HG02884 (cell line): ENCODE data around the gene TMEM63B.
"Not testable (repeated sequence)": the region's sequence is repeated elsewhere in the genome, so short reads cannot be mapped to it uniquely, and the experiment has no call there.

Source experiments
- ATAC-seq: cut with Tn5 transposase; IDR thresholded peaks from one replicate; pipeline ENCODE4 v1.9.1; 2021; ENCODE audit warnings: mild to moderate bottlenecking, moderate library complexity; ENCODE audit not compliant: unreplicated experiment

Gene TMEM63B

GRCh38 chr6:44189257-44189656, 61.9 kb downstream of the TMEM63B start:
- ATAC-seq, result no peak

DNA sequence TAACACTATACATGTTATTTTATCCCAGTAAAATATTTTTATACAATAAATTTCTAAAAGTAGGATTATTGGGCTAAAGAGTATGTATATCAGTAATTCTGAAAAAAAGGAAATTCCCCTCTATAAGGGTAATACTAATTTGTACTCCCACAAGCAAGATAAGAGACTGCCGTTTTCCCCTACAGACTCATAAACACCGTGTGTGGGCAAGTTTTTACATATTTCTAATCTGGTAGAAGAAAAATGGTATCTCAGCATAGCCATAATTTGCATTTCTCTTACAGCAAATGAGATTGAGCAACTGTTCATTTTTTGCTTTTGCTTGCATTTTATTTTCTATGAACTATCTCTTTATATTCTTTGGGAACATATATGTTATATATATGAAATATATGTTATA, 63.4 kb downstream of the TMEM63B start:
- ATAC-seq, result peak; percentile 72

DNA sequence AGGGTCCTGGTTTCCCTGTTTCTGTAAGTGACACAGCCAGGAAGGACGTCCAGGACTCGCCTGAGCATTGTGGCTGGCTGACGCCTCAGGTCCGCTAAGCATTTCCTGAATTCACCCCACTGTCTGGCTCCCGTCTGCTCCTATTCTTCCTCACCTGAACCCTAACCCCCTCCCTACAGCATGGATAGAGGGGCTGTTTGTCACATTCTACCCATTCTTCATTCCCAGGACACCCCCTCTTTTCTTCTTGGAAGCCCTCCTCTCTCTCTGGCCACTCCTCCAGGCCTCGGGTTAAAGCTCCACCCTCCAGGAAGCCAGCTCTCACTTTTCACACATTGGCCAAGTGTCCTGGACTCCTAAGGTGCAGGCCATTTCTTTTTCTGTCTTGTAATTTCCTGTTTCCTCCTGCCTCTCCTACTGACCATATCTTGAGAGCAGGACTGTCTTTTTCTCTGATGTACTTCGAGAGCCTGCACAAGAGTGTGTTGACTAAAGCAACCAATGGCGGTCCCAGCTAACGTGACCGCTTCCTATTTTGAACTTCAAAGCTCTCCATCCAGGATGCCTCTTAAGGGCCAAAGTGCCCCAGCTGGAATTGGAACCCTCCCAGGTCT, 65.2 kb downstream of the TMEM63B start:
- no peak for ATAC-seq

DNA sequence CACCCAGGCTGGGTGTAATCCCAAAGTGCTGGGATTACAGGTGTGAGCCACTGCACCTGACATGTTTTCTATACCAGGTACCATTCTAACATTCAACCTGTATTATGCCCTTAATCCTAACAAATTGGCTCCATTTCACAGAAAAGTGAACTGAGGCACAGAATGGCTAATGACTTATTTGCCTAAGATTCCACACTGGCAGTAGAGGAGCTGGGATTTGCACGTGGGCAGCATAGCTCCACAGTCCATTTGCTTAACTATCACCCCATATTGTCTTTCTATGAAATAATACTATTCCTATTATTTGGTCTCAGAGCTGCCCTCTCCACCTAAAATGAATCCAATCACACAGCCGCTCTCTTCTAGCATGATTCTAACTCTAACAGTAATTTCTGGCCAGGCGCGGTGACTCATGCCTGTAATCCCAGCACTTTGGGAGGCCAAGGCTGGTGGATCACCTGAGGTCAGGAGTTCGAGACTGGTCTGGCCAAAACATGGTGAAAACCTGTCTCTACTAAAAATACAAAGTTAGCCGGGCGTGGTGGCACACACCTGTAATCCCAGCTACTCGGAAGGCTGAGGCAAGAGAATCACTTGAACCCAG, 66.1 kb downstream of the TMEM63B start:
- no peak for ATAC-seq

DNA sequence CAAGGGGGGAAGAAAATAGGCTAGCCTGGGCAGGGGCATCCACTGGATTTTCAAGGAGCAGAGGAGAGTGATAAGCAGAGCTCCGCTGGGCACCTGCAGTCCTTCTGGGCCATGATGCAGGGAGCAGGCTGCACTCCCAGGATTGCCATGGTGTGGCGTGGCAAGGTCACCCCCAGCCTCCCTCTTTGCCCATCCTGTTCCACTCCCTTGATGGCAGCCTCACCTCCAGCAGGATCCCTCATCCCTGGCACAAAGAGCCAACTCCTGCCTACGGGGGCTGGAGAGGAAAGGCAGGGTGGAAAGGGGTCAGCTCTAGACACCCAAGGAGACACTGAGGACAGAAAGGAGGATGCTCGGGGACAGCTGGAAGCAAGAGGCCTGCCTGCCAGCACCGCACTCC, 67.0 kb downstream of the TMEM63B start:
- ATAC-seq, result no peak

GRCh38 chr6:44196351-44196750, 69.0 kb downstream of the TMEM63B start:
- ATAC-seq, result not testable (repeated sequence)

GRCh38 chr6:44198684-44199083, 71.3 kb downstream of the TMEM63B start:
- no peak for ATAC-seq

GRCh38 chr6:44199883-44200282, 72.5 kb downstream of the TMEM63B start:
- ATAC-seq, result no peak

DNA sequence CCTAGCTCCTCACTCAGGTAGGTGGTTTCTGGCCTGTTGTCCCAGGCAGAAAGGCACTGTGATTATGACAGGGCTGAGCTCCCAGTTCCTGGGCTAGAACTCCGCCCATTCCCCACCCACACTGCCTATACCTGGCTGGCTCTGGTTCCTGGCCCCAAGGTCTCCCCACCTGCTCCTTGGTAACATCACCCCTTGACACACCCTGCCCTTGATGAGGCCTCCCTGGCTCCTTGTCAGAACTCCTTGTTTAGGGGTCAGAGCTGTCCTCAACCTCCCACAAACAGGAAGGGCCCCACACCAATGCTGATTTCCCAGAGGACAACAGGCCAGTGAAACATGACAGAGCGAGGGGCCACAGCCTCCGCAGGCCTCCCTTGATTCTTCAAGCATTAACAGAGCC, 73.8 kb downstream of the TMEM63B start:
- no peak for ATAC-seq

DNA sequence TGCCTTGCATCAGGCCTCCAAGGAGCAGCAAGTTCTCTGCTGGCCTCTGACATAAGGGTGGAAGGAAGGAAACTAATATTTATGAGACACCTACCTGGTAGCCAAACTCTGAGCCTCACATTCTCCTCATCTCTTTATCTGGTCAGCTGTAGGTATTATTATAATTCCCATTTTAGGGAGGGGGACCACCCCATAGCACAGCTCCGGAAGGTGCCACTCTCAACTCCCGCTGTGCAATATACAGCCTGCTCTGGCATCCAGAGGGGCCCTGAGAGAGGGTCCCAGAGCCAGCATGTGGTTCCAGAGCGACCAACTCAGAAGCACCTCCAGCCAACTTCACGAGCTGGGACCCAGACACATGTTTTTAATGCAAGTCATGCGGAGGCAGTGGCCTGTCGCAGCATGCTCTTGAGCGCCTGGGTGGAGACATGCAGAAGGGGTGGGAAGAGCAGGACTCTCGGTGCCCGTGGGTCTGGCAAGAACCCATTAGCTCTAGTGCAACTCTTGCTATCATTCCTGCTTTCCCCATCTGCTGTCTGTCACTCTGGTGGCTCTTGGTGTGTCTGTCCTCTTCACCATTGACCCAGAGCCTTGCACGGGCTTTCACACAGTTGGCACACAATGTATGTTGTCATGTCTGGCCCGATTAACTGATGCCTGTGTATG, 74.4 kb downstream of the TMEM63B start:
- no peak for ATAC-seq

DNA sequence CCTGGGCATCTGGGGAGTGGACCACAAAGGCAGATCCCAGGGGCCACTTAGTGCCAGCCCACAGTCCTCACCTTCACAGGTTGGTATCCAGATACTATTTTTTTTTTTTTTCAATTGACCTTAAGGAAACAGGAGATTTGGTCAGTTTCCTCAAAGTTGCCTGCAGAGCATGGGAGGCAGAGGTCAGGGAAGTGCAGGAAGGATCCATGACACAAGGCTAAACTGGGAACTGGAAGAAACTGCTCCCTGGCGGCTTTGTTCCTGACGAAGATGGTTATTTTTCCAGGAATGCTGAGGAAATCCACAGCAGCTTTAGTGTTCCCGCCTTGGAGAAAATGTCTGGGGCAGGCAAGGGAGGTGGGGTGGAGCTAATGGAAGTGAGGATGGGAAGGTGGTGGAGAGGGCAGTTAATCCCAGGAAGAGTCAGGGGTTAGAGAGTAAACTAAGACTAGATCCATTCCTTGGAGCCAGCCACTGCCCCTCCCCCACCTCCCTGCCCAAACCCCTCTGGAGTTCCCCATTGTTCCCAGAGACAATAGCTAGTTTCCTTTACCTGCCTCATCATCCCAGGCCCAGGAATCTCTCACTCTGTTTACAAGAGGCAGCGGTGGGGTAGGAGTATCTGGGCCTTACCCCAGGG, 75.1 kb downstream of the TMEM63B start:
- no peak for ATAC-seq

DNA sequence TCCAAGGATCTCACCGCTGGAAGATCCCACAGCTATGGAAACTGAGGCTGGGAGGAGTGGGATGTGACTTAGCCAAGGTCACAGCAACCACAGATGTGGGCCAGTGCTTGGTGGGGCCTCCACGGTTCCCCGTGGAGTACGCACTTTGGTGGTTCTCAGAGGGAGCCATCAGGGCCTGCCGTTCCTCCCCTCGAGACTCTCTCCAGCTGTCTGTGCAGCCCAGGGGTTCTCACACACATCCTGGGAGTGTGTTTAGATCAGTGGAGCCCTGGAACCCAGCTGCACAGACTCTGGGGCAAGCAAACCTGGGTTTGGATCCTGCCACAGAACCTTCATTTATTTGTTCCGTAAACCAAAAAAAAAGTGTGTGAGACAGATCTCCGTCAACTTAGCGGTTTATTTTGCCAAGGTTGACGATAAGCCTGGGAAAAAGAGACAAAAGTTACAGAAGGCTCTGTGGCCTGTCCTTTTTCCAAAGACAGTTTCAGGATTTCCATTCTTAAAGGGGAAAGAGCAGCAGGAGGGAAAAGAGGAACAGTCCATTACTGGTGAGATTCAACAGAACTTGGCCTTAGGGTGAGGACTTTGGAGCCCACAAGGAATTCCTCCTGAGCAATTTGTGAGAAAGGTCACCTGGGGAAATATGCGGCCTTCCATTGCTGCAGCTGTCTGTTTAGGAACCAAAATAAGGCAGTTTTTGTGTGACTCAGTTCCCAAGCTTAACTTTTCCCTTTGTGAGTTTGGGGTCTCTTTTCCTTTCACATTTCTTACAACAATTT, 75.8 kb downstream of the TMEM63B start:
- ATAC-seq, result no peak

DNA sequence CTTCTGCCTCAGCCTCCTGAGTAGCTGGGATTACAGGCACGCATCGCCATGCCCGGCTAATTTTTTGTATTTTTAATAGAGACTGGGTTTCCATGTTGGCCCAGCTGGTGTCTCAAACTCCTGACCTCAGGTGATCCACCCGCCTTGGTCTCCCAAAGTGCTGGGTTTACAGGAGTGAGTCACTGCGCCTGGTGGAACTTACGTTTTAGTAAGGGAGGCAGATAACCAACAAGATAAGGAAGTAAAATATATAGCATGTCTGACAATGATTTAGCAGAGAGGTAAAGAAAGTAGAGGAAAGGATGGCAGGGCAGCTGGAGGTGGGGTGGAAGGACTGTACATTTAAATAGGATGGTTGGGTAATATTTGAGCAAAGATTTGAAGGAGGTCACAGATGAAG, 76.6 kb downstream of the TMEM63B start:
- ATAC-seq, result no peak
